Liver (tissue), 9 donors: Measurements from ENCODE around the gene PHC2. TPM values are rescaled to one million over a fixed set of nuclear protein-coding genes. Genes with fewer than 3 reads are reported as not detected.
A peak's percentile ranks its signal among the peaks of the same experiment; 100 is the strongest.

Experiments
- DNase-seq: peaks from one replicate; pipeline ENCODE4 v3.0.0-alpha.2; 2017; ENCODE audit warnings: low spot score
- H3K27ac ChIP-seq, 2 donors: one replicate each; pipeline ENCODE4 v1.7.0; 2013; ENCODE audit warnings: inconsistent platforms in 2 of 2, low read length in 2 of 2, control low read depth in 1 of 2, low read depth in 1 of 2, mild to moderate bottlenecking in 1 of 2
- H3K27me3 ChIP-seq, 4 donors: one replicate each; pipeline versions ENCODE4 v1.6.1 to v1.7.0; 2013; ENCODE audit warnings: low read length in 3 of 4, inconsistent platforms in 1 of 4, mild to moderate bottlenecking in 1 of 4, moderate library complexity in 1 of 4; ENCODE audit not compliant: control insufficient read depth in 4 of 4, insufficient read depth in 4 of 4
- H3K36me3 ChIP-seq, 4 donors: one replicate each; pipeline versions ENCODE4 v1.6.1 to v1.7.0; 2013; ENCODE audit warnings: low read length in 3 of 4, mild to moderate bottlenecking in 3 of 4, low read depth in 1 of 4, moderate library complexity in 1 of 4; ENCODE audit not compliant: control insufficient read depth in 4 of 4, insufficient read depth in 3 of 4
- H3K4me1 ChIP-seq, 4 donors: one replicate each; pipeline versions ENCODE4 v1.6.1 to v1.7.0; 2013; ENCODE audit warnings: low read length in 3 of 4, mild to moderate bottlenecking in 3 of 4, moderate library complexity in 1 of 4; ENCODE audit not compliant: control insufficient read depth in 4 of 4, insufficient read depth in 4 of 4
- H3K4me3 ChIP-seq, 3 donors: one replicate each; pipeline versions ENCODE4 v1.6.1 to v1.7.0; 2013; ENCODE audit warnings: low read length in 3 of 3, control low read depth in 1 of 3, low read depth in 1 of 3, mild to moderate bottlenecking in 1 of 3
- H3K9ac ChIP-seq, 2 donors: one replicate each; pipeline ENCODE4 v1.7.0; 2013; ENCODE audit warnings: low read length in 2 of 2, mild to moderate bottlenecking in 2 of 2, moderate library complexity in 2 of 2, control low read depth in 1 of 2, low read depth in 1 of 2
- H3K9me3 ChIP-seq, 4 donors: one replicate each; pipeline versions ENCODE4 v1.6.1 to v1.7.0; 2013; ENCODE audit warnings: low read length in 3 of 4; ENCODE audit not compliant: control insufficient read depth in 4 of 4
- EGR1 ChIP-seq, 2 donors: IDR thresholded peaks; 2 replicates each; pipeline ENCODE4 v1.6.1; 2016 to 2018; ENCODE audit warnings: antibody characterized with exemption in 2 of 2, low read depth in 2 of 2
- FOXA1 ChIP-seq: IDR thresholded peaks from 2 replicates; pipeline ENCODE4 v1.6.1; 2016; ENCODE audit warnings: antibody characterized with exemption
- GABPA ChIP-seq, 2 donors: IDR thresholded peaks in 1 of 2; conservative IDR thresholded peaks in 1 of 2; 2 replicates each; pipeline ENCODE4 v1.6.1; 2016; ENCODE audit warnings: antibody characterized with exemption in 2 of 2, mild to moderate bottlenecking in 1 of 2, moderate library complexity in 1 of 2
- HNF4A ChIP-seq, 2 donors: conservative IDR thresholded peaks; 2 replicates each; pipeline ENCODE4 v1.6.1; 2016; ENCODE audit warnings: antibody characterized with exemption in 2 of 2, mild to moderate bottlenecking in 2 of 2
- HNF4G ChIP-seq: IDR thresholded peaks from 2 replicates; pipeline ENCODE4 v1.6.1; 2016; ENCODE audit warnings: antibody characterized with exemption
- JUND ChIP-seq, 2 donors: IDR thresholded peaks; 2 replicates each; pipeline ENCODE4 v1.6.1; 2016; ENCODE audit warnings: antibody characterized with exemption in 2 of 2
- NR2F2 ChIP-seq: IDR thresholded peaks from 2 replicates; pipeline ENCODE4 v1.6.1; 2016; ENCODE audit warnings: antibody characterized with exemption
- RAD21 ChIP-seq, 2 donors: IDR thresholded peaks; 2 replicates each; pipeline ENCODE4 v1.6.1; 2016; ENCODE audit warnings: antibody characterized with exemption in 2 of 2, mild to moderate bottlenecking in 2 of 2
- RXRA ChIP-seq, 2 donors: IDR thresholded peaks; 2 replicates each; pipeline ENCODE4 v1.6.1; 2017 to 2018; ENCODE audit warnings: antibody characterized with exemption in 2 of 2, mild to moderate bottlenecking in 1 of 2
- SP1 ChIP-seq: IDR thresholded peaks from 2 replicates; pipeline ENCODE4 v1.6.1; 2018; ENCODE audit warnings: antibody characterized with exemption, mild to moderate bottlenecking
- YY1 ChIP-seq: IDR thresholded peaks from 2 replicates; pipeline ENCODE4 v1.6.1; 2016; ENCODE audit warnings: antibody characterized with exemption, mild to moderate bottlenecking
- WGBS: extraction: QIAGEN DNeasy Blood & Tissue Kit; methylation state at CpG from one replicate; pipeline ENCODE4 v1.1.7; 2013; 5-methylcytosine and 5-hydroxymethylcytosine counted together
- polyA plus RNA-seq, 2 donors: library from polyadenylated mRNA; stranded (reverse) in 1 of 2; unstranded in 1 of 2; fragments of 200-250 nt in 1 of 2; fragments of >200 nt in 1 of 2; fragmentation: Nextera tagmentation in 1 of 2; extraction: Ambion mirVana in 1 of 2; gene quantifications; one replicate each; pipeline versions ENCODE4 v1.2.1 to v1.2.3, GENCODE V29; 2013 to 2015
- total RNA-seq, 2 donors: library from RNA; depleted of rRNA; stranded (reverse); fragments of >200 nt; gene quantifications; one replicate each; pipeline ENCODE4 v1.2.3, GENCODE V29; 2014
- TF ChIP-seq, protein P1 (sequence below): IDR thresholded peaks from 2 replicates; pipeline ENCODE4 v1.6.1; 2016; ENCODE audit warnings: antibody characterized with exemption
- TF ChIP-seq, protein P2 (sequence below): fragments of 150-350 bp; IDR thresholded peaks from 2 replicates; pipeline ENCODE4 v1.5.1; 2017; ENCODE audit warnings: improper control_type of control experiment, low read depth, low read length; ENCODE audit not compliant: missing input control
- TF ChIP-seq, protein P3 (sequence below): IDR thresholded peaks from 2 replicates; pipeline ENCODE4 v1.6.1; 2016; ENCODE audit warnings: antibody characterized with exemption
- TF ChIP-seq, protein P4 (sequence below): IDR thresholded peaks from 2 replicates; pipeline ENCODE4 v1.6.1; 2016; ENCODE audit warnings: antibody characterized with exemption, mild to moderate bottlenecking
- donor health status: healthy.
- donor health status: healthy.
- donor health status: healthy.
- donor health status: healthy.
- donor health status: healthy.

PHC2 gene
- total and polyA plus RNA-seq, 4 donors: 19.1 to 67.8 (median 44.7) TPM

DNA sequence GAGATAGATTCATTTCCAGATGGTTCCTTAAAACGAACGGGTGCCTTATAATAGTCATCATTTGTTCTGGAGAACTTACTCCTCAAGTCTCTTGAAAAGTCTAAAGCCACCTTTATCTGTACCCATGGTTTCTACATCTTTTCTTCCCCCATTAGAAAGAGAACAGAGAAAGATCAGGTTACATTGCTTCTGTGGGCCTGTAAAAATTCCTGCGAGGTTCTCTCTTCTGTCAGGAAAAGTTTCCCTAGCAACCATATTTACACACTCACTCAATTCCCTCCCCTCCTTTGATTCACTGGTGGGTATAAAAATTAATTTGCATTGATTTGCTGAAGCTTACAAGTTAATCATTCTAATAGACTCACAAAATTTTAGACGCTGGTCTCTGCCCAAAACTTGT is 6.7 kb downstream of the PHC2 start:
- Histone ChIP-seq H3K4me1 (peaks cover 0 to 4% (median under 1%) of the 10 kb centered on the region in 4 donors), H3K27me3 (no peaks in the 10 kb centered on the region), H3K9me3 (no peaks in the 10 kb centered on the region), H3K36me3 (no peaks in the 10 kb centered on the region), H3K4me3 (no peak overlapping the region), H3K9ac (no peak overlapping the region), H3K27ac (no peak overlapping the region)
- no peak for DNase-seq
- WGBS: 69% methylated on average over 4 of the region's 4 CpGs
- no peak for TF ChIP-seq GABPA (IDR thresholded peaks at IDR 0.05 in 1 of 2, conservative IDR thresholded peaks at IDR 0.05 in 1 of 2)
- TF ChIP-seq HNF4A (conservative IDR thresholded peaks at IDR 0.05): no peak
- TF ChIP-seq, protein P1, sequence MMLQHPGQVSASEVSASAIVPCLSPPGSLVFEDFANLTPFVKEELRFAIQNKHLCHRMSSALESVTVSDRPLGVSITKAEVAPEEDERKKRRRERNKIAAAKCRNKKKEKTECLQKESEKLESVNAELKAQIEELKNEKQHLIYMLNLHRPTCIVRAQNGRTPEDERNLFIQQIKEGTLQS: no peak
- TF ChIP-seq, protein P2, sequence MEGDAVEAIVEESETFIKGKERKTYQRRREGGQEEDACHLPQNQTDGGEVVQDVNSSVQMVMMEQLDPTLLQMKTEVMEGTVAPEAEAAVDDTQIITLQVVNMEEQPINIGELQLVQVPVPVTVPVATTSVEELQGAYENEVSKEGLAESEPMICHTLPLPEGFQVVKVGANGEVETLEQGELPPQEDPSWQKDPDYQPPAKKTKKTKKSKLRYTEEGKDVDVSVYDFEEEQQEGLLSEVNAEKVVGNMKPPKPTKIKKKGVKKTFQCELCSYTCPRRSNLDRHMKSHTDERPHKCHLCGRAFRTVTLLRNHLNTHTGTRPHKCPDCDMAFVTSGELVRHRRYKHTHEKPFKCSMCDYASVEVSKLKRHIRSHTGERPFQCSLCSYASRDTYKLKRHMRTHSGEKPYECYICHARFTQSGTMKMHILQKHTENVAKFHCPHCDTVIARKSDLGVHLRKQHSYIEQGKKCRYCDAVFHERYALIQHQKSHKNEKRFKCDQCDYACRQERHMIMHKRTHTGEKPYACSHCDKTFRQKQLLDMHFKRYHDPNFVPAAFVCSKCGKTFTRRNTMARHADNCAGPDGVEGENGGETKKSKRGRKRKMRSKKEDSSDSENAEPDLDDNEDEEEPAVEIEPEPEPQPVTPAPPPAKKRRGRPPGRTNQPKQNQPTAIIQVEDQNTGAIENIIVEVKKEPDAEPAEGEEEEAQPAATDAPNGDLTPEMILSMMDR: no peak
- TF ChIP-seq RXRA (IDR thresholded peaks at IDR 0.05): no peak
- no peak for TF ChIP-seq JUND (IDR thresholded peaks at IDR 0.05)
- TF ChIP-seq HNF4G: no peak
- TF ChIP-seq YY1: no peak

DNA sequence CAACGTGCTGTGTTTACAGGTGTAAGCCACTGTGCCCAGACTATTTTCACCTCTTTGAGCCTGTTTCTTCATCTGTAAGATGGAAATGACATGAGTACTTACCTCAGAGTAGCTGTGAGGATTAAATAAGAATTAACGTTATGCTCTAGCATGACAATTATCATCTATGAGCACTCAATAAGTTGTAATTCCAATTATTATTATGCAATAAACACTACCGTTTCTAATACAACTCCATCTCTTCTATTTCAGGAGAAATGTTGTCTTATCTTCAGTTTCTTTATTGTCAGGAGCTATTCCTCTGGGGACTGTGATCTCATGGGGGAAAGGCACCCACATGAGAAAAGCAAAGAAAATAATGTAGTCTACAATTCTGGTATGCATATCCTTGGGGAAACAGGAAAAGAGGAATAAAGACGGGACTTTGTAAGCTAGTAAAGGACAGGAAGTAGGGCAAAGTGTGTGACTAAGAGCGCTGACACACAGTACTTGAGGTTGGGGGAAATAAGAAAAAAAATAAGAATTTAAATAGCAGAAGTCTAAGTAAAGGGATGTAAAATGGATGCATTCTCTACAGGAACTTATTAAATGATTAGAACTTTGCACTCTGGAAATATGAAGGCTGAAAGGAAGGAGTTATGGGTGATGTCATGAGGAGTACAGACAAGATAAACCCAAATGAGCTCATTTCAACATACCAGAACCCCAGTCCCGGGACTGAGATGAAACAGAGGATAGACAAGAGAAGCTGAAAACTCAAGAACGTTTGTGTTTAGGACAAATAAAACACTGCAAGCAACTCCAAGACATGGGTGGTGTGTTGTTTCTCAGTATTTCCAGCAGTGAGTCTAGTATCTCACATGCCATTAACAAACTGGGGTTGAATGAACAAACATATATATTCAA is 9.8 kb downstream of the PHC2 start:
- Histone ChIP-seq H3K4me1 (no peaks in the 10 kb centered on the region), H3K27ac (peak overlapping the region; percentile 6 to 47), H3K4me3 (no peak overlapping the region), H3K36me3 (peaks cover 0 to 2% (median 0%) of the 10 kb centered on the region in 4 donors), H3K9ac (no peak overlapping the region), H3K9me3 (peaks cover 0 to under 1% (median 0%) of the 10 kb centered on the region in 4 donors), H3K27me3 (no peaks in the 10 kb centered on the region)
- TF ChIP-seq, protein P2: no peak
- no peak for TF ChIP-seq RAD21 (IDR thresholded peaks at IDR 0.05)
- TF ChIP-seq SP1: no peak
- TF ChIP-seq EGR1 (IDR thresholded peaks at IDR 0.05; ENCODE audit: low read depth in 2 of 2): no peak
- no peak for TF ChIP-seq HNF4A (conservative IDR thresholded peaks at IDR 0.05)
- no peak for TF ChIP-seq NR2F2
- TF ChIP-seq, protein P3, sequence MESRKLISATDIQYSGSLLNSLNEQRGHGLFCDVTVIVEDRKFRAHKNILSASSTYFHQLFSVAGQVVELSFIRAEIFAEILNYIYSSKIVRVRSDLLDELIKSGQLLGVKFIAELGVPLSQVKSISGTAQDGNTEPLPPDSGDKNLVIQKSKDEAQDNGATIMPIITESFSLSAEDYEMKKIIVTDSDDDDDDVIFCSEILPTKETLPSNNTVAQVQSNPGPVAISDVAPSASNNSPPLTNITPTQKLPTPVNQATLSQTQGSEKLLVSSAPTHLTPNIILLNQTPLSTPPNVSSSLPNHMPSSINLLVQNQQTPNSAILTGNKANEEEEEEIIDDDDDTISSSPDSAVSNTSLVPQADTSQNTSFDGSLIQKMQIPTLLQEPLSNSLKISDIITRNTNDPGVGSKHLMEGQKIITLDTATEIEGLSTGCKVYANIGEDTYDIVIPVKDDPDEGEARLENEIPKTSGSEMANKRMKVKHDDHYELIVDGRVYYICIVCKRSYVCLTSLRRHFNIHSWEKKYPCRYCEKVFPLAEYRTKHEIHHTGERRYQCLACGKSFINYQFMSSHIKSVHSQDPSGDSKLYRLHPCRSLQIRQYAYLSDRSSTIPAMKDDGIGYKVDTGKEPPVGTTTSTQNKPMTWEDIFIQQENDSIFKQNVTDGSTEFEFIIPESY: no peak
- TF ChIP-seq, protein P4, sequence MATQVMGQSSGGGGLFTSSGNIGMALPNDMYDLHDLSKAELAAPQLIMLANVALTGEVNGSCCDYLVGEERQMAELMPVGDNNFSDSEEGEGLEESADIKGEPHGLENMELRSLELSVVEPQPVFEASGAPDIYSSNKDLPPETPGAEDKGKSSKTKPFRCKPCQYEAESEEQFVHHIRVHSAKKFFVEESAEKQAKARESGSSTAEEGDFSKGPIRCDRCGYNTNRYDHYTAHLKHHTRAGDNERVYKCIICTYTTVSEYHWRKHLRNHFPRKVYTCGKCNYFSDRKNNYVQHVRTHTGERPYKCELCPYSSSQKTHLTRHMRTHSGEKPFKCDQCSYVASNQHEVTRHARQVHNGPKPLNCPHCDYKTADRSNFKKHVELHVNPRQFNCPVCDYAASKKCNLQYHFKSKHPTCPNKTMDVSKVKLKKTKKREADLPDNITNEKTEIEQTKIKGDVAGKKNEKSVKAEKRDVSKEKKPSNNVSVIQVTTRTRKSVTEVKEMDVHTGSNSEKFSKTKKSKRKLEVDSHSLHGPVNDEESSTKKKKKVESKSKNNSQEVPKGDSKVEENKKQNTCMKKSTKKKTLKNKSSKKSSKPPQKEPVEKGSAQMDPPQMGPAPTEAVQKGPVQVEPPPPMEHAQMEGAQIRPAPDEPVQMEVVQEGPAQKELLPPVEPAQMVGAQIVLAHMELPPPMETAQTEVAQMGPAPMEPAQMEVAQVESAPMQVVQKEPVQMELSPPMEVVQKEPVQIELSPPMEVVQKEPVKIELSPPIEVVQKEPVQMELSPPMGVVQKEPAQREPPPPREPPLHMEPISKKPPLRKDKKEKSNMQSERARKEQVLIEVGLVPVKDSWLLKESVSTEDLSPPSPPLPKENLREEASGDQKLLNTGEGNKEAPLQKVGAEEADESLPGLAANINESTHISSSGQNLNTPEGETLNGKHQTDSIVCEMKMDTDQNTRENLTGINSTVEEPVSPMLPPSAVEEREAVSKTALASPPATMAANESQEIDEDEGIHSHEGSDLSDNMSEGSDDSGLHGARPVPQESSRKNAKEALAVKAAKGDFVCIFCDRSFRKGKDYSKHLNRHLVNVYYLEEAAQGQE: no peak
- TF ChIP-seq, protein P1: no peak
- no peak for TF ChIP-seq FOXA1
- no peak for TF ChIP-seq GABPA (IDR thresholded peaks at IDR 0.05 in 1 of 2, conservative IDR thresholded peaks at IDR 0.05 in 1 of 2)
- WGBS: 70% methylated on average over 7 of the region's 7 CpGs
- DNase-seq: no peak
